ENCODE data around the gene CCDC57.
A peak's percentile ranks its signal among the peaks of the same experiment; 100 is the strongest.

The CCDC57 gene

GRCh38 chr17:82061047-82061925 is 151.4 kb downstream of the CCDC57 start:
- DNase-seq (ENCODE audit: low read depth in 3 of 3) = no peak

GRCh38 chr17:82060614-82061013 is 152.0 kb downstream of the CCDC57 start:
- DNase-seq (ENCODE audit: low read depth in 3 of 3) = no peak

DNA sequence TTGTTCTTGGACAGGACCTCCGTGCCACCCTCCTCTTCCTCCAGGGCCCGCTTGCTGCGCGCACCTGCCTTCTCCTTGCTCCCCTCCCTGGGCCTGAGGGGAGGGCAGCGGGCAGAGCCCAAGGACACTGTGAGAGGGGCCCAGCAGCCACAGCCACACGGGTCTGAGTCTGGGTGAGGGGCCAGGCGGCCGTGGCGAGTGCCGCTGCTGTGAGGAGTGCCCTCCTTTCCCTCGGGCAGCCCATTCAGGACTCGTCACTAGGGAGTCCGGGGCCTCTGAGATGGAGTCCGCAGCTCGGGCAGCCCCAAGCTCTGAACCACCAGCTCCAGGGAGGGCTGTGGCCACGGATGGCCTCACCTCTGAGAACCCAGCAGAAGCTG is 152.7 kb downstream of the CCDC57 start:
- no peak for DNase-seq (ENCODE audit: low read depth in 3 of 3)

- no peak for DNase-seq (ENCODE audit: low read depth in 3 of 3)
Measured at GRCh38 chr17:82059272-82060000, 153.2 kb downstream of the CCDC57 start.

DNA sequence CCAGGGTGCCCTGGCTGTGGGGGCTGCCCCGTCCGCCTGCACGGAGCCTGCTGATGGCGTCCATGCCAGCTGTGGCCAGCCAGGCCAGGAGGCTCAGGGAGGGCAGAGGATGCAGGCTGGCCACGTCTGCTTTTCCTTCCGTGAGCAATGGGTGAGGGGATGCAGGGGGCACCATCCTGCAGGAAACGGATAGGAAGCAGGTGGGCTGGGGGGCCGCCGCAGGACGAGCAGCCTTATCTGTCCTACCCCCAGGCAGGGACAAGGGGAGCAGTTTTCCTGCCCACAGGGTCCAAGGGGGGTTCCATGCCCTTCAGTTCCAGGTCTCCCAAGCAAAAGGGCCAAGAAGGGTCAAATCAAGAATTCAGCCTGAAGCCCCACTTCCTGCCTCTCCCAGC is 153.8 kb downstream of the CCDC57 start:
- no peak for DNase-seq (ENCODE audit: low read depth in 3 of 3)

DNA sequence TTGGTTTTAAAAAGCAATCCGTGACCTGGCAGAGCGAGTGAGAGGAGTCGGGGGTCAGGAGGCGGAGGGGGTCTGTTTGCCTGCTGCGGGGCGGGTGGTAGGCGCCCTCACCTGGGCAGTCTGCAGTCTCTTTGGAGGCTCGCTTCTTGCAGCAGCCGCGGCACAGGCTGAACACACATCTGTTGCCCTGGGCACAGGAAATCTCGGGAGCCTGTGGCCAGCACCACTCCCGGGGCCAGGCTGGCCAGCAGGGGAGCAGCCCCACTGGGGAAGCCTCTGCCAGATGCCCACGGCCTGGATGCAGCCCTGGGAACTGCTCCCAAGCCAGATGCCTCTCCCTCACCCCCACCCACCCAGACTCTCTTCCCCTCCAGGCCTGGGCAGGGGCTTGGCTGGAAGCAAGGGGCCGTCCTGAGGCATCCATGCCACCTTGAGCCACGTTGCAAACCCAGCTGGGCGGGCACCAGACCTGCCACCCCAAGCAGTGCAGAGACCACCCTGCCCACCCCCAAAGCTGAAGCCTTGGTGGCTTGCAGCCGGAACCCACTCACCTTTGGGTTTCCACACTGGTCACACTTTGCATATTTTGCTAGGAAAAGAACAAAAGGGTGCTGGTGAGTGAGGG is 154.3 kb downstream of the CCDC57 start:
- DNase-seq (ENCODE audit: low read depth in 3 of 3) = no peak

- DNase-seq (ENCODE audit: low read depth in 3 of 3) = no peak
Measured at GRCh38 chr17:82056729-82057621, 155.7 kb downstream of the CCDC57 start.

GRCh38 chr17:82055965-82056728 is 156.5 kb downstream of the CCDC57 start:
- no peak for DNase-seq (ENCODE audit: low read depth in 3 of 3)

GRCh38 chr17:82055023-82055964 is 157.3 kb downstream of the CCDC57 start:
- no peak for DNase-seq (ENCODE audit: low read depth in 3 of 3)

- DNase-seq (ENCODE audit: low read depth in 3 of 3) = no peak
Measured at GRCh38 chr17:82054351-82055022, 158.2 kb downstream of the CCDC57 start.

DNA sequence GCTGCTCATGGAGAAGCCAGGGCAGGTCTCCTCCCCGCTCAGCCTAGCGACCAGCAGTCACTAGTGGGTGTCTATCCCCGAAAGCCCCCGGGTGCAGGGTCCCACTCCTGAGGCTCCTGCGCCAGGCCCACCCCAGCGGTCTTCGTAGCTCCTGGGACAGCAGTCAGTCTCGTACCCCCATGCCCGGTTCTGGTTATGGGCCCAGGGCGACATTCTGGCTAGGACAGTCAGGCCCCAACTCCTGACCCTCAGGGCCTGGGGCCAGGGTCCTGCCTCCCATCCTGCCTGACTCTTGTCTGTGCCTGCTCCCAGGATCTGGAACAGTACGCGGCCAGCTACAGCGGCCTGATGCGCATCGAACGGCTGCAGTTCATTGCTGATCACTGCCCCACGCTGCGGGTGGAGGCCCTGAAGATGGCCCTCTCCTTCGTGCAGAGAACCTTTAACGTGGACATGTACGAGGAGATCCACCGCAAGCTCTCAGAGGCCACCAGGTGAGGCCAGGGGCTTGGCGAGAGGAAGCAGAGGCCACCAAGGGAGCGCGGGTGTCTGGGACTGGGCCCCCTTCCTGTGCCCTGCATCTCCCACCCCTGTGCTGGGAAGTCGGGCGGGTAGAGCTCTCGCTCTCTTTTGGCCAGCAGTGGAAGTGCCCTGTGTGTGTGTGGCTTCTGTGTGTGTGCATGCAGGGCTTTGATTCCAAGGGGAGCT is 158.9 kb downstream of the CCDC57 start:
- no peak for DNase-seq (ENCODE audit: low read depth in 3 of 3)

DNA sequence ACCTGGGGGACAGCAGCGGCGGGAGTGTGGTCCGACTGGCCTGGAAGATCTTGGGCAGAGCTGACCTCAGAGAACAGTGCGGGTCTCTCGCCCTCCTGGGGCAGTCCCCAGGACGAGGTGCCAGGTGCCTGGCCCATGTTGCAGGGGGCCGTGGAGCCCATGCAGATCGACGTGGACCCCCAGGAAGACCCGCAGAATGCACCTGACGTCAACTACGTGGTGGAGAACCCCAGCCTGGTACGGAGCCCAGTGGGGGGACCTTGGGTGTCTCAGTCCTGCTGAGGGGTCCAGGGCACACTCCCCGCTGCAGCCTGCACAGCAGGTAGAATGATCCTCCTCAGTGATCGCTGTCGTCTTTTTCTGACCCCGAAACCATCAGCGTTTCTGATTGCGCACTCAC is 159.5 kb downstream of the CCDC57 start:
- no peak for DNase-seq (ENCODE audit: low read depth in 3 of 3)

- DNase-seq (ENCODE audit: low read depth in 3 of 3) = no peak
Measured at GRCh38 chr17:82052638-82053059, 160.0 kb downstream of the CCDC57 start.

DNA sequence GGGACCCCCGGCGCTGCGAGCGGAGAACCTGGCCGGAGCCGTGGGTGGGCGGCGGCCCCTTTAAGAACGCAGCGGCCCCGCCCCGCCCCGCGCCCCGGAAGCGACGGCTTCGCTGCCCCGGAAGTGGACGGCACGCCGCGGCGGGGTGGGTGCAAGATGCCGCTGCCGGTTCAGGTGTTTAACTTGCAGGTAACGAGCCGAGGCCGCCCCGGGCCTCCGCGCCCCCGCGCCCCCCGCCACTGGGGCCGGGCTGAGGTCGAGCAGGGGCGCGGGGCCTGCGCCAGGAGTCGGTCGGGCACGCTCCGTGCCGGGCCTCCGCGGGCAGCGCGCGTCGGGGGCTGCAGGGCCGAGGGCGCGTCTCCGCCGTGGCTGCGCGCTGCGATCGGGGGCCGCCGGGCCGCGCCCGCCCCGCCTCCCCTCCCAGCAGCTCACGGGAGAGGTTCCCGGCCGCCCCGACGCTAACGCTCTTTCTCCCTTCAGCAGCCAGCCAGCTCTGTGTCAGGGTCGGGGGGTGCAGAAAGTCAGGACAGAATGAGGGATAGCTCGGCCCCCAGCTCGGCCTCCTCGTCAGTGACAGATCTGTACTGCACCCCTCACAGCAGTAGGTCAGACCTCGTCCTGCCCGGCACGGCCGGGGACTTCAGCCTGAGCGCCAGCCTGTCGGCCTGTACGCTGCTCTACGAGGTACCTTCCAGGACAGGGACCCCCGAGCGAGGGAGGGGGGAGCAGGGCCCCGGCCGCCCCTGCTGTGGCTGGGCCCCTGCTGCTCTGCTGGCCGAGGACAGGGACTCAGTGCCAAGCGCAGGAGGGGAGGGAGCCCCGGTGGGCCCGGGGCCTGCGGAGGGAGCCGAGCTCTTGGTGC is 160.6 kb downstream of the CCDC57 start, which contains the start of the genes GPS1 and RFNG:
GPS1 (plus strand) TSS at position 123 of the 862 bp plus-strand sequence; CDS start at position 157, 34 bp downstream.
RFNG (minus strand) TSS at position 36 of the 862 bp plus-strand sequence. CDS start 45 bp downstream, outside the sequence.
- peak; percentile 72 to 85 (median 72) for DNase-seq (ENCODE audit: low read depth in 3 of 3)

Data from stimulated activated CD4-positive, alpha-beta T cell treated with anti-CD3 and anti-CD28 coated beads, TNF-alpha, amount 100 ng/mL, for 24 hours (primary cell).